Bronchial epithelial cell (primary cell): Measurements from ENCODE around the gene SAMD9. TPM values are rescaled to one million over a fixed set of nuclear protein-coding genes. Genes with fewer than 3 reads are reported as not detected.

Experiments
- DNase-seq: peaks from one replicate; pipeline ENCODE4 v3.0.0-alpha.2; 2010; ENCODE audit warnings: low read depth
- FAIRE-seq: peaks from 2 replicates; lab custom pipeline; 2011; peaks lifted over from hg19 to GRCh38; lab: Jason Lieb, UNC
- H3K27me3 ChIP-seq: 2 replicates; pipeline ENCODE4 v1.5.1; 2011; ENCODE audit warnings: low read length; ENCODE audit not compliant: control insufficient read depth, insufficient read depth
- H3K36me3 ChIP-seq: 2 replicates; pipeline ENCODE4 v1.5.1; 2011; ENCODE audit warnings: low read length; ENCODE audit not compliant: control insufficient read depth, insufficient read depth
- H3K4me3 ChIP-seq: 2 replicates; pipeline ENCODE4 v1.5.1; 2011; ENCODE audit warnings: mild to moderate bottlenecking, low read depth, low read length, control low read depth
- total RNA-seq: library from RNA; depleted of rRNA; stranded (reverse); fragments of >200 nt; gene quantifications from 2 replicates; pipeline ENCODE4 v1.2.1, GENCODE V29; 2014
- TF ChIP-seq, protein P1 (sequence below): IDR thresholded peaks from 2 replicates; pipeline ENCODE4 v1.5.1; 2011; ENCODE audit warnings: mild to moderate bottlenecking, moderate library complexity, low read length, control low read depth, inconsistent platforms; ENCODE audit not compliant: insufficient read depth, severe bottlenecking

Gene SAMD9
- total RNA-seq = 5.5 and 13.2 TPM in 2 replicates

- H3K27me3 ChIP-seq = no peaks in the 10 kb centered on the region
- H3K4me3 ChIP-seq = peak within 1 kb of the TSS; percentile 19
- FAIRE-seq (no peak), DNase-seq (peak; percentile 86)
- H3K36me3 ChIP-seq = no peaks in the 10 kb centered on the region
- TF ChIP-seq, protein P1, sequence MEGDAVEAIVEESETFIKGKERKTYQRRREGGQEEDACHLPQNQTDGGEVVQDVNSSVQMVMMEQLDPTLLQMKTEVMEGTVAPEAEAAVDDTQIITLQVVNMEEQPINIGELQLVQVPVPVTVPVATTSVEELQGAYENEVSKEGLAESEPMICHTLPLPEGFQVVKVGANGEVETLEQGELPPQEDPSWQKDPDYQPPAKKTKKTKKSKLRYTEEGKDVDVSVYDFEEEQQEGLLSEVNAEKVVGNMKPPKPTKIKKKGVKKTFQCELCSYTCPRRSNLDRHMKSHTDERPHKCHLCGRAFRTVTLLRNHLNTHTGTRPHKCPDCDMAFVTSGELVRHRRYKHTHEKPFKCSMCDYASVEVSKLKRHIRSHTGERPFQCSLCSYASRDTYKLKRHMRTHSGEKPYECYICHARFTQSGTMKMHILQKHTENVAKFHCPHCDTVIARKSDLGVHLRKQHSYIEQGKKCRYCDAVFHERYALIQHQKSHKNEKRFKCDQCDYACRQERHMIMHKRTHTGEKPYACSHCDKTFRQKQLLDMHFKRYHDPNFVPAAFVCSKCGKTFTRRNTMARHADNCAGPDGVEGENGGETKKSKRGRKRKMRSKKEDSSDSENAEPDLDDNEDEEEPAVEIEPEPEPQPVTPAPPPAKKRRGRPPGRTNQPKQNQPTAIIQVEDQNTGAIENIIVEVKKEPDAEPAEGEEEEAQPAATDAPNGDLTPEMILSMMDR = no peak
These were observed at the start of gene SAMD9 for GRCh38 chr7:93117852-93118530. Gene SAMD9, minus strand, starts transcription at chr7:93117979. Its CDS starts 11,882 bp downstream, at chr7:93106097.

DNA sequence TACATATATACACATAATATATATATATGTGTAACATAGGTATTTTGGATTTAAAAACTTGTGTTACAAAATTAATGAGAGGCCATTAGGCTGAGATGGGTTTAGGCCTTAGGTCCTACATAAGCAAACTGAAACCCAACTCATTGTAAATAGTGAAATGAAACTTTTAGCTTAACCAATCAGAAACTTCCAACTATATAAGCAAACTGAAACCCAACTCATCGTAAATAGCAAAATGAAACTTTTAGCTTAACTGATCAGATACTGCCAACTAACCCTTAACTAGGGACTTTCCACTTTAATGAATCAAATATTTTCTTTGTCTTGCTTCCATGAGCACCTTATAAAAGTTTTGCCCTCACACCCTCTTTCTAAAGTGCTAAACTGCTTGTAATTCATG, 47.7 kb upstream of the SAMD9 start:
- Histone ChIP-seq H3K36me3 (no peaks in the 10 kb centered on the region), H3K4me3 (no peak overlapping the region), H3K27me3 (no peaks in the 10 kb centered on the region)
- FAIRE-seq = no peak
- TF ChIP-seq, protein P1 = no peak
- no peak for DNase-seq

DNA sequence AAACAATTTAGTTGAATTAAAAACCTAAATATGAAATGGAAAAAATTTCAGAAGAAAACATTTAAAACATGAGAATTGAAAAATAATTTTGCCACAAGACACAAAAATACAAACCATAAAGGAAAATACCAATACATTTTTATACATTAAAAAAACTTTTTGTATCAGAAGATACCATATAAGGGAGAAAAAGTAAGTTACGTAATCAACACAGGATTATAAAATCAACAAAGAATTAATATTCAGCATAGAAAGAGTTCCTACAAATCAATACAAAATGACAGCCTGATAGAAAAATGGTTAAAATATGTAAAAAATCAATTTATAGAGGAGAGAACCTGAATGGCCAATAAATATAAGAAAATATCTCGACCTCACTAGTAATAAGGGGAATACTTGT, 47.0 kb upstream of the SAMD9 start:
- Histone ChIP-seq H3K36me3 (no peaks in the 10 kb centered on the region), H3K4me3 (no peak overlapping the region), H3K27me3 (no peaks in the 10 kb centered on the region)
- TF ChIP-seq, protein P1 = no peak
- no peak for DNase-seq
- no peak for FAIRE-seq

DNA sequence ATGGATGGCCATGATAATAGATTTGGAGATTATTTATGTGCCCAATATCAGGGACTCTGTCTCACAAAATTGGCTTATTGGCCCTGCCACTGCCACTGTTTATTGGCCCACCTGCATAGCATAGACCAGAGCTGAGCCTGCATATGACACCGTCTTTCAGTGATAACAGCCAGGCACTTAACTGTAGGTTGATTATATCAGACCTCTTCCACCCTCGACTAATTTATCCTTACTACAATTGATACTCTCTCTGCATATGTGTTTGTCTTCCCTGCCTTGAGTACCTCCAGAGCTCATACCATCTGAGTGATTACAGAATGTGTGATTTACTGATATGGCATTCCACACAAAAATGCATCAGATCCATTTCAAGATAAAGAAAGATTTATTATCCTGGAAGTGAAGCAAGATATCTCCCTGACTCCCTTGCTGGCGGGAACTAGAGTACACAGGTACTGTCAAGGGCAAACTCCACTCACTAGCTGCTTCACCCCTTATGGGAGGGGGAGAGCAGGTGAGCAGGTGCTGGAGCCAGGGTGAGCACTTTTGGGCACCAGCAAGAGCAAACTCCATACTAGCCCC, 43.5 kb upstream of the SAMD9 start:
- DNase-seq = no peak
- no peak for FAIRE-seq
- no peaks in the 10 kb centered on the region for H3K36me3 ChIP-seq
- no peaks in the 10 kb centered on the region for H3K27me3 ChIP-seq
- TF ChIP-seq, protein P1 = no peak
- H3K4me3 ChIP-seq = no peak overlapping the region

GRCh38 chr7:93160410-93160809, 42.6 kb upstream of the SAMD9 start:
- Histone ChIP-seq H3K36me3 (no peaks in the 10 kb centered on the region), H3K27me3 (no peaks in the 10 kb centered on the region), H3K4me3 (no peak overlapping the region)
- FAIRE-seq (no peak), DNase-seq (no peak)
- TF ChIP-seq, protein P1 = no peak
